ENCODE measurements around the gene TASL.
"Not testable (repeated sequence)": the region's sequence is repeated elsewhere in the genome, so short reads cannot be mapped to it uniquely, and the experiment has no call there.

TASL gene

DNA sequence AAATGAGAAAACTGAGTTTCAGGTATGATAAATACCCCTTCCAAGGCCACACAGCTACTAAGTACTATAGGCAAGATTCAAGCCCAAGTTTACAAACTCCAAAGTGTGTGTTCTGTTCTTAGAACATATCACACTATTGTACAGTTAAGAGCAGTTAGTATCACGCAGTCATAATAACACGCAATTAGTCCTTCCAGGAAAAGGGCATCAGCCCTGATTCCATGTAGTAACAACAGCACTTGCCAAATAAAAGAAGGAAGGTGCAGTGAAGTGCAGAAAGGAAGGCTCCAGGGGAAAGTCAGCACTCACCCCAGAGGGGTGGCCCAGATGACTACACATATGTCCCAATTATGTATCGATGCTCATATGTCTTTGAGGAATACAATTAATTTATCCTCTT, 4.4 kb downstream of the TASL start:
- DNase-seq = no peak

DNA sequence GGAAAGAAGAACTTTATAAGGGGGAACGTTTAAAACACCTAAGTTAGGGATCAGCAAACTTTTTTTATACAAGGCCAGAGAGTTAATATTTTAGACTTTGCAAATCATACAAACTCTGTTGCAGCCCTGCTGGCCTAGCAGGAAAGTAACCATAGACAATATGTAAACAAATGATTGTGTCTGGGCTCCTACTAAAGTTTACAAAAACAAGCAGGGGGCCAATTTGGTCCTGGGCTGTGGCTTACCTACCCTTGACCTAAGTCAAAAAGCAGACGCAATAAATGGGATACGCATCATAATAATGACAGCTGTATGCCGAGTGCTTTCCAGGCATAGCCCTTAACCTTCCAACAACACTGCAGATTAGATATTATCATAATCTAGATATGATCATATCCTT, 4.9 kb downstream of the TASL start:
- no peak for DNase-seq

DNA sequence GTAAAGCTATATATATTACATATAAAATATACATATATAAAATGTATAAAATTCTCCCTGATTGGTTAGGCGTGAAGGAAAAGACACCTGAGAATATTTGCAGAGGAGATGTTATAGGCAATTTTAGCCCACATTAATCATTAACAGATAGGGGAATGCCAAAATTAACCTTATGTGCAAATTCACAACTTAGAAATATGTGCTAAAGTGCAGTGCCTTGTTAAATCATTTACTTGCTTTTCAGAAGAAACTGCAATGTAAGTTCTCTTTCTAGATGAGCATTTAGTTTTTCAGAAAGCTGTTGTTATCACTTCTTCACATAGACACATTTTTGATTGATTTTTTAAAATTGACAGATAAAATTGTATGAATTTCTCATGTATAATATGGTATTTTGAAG, 5.6 kb downstream of the TASL start:
- DNase-seq = no peak

DNA sequence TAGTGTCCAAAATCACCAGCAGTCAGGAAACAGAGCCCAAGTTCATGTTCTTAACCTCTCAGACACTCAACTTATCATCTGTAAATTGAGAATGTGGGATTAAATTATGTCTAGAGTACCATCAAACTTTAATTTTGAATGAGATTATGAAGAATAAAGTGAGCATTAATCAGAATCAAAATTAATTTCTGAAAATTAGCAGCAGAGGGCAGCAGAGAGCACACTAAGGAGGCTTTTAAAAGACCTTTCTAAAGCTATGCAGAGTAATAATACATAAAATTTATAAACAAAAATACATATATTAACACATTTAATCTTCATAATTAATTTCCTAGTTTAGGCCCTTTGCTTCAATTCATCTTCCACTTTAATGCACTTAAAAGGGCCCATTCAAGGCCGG, 7.1 kb downstream of the TASL start:
- peak; percentile 0 for DNase-seq

GRCh38 chrX:30568136-30568535, 9.4 kb downstream of the TASL start:
- no peak for DNase-seq

GRCh38 chrX:30563070-30563469, 14.5 kb downstream of the TASL start:
- not testable (repeated sequence) for DNase-seq

DNA sequence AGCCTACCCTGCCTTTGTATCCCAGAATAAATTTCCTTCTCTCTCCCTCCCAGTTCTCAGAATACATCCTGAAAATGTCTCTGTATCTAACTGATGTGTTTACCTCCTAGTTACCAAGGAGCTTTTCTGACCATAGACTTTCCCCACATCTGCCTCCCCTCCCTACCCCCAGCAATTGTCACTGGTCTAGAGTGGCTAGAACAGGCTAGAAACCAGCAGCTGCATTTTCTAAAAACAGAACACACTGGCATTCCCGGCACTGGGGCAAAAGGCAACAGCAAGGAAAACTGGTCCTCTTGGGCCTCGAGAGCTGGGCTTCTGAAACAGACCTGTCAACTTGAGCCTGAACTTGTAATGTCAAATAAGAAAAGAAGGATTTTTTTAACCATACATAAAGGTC, 16.4 kb downstream of the TASL start:
- DNase-seq = no peak

DNA sequence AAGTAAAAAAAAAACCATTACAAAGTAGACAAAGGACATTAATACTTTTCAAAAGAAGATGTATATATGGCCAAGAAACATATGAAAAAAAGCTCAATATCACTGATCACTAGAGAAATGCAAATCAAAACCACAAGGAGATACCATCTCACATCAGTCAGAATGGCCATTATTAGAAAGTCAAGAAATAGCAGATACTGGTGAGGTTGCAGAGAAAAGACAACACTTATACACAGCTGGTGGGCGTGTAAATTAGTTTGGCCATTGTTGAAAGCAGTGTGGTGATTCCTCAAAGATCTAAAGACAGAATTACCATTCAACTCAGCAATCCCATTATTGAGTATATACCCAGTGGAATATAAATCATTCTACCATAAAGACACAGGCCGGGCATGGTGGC, 39.3 kb downstream of the TASL start:
- DNase-seq = no peak

DNA sequence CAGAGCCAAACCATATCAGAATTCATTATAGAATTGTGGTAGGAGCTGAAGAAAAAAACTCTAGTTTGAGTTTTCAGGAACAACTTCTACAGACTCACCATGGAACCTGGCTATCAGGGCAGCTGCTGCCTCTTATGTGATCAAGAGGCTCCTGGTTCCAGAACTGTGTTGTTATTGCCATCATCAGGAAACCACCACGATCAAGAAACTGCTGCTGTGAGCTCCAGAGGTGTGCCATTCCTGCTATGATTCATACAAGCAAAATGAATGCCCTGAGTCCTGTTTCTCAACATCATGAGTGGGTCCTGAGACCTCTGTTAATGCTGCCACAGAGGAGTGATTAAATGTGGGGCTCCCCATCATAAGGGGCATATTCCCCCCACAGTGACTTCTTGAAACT, 43.7 kb downstream of the TASL start:
- DNase-seq = no peak

- DNase-seq = no peak
These were observed 44.3 kb downstream of the TASL start for GRCh38 chrX:30533266-30533665.

DNA sequence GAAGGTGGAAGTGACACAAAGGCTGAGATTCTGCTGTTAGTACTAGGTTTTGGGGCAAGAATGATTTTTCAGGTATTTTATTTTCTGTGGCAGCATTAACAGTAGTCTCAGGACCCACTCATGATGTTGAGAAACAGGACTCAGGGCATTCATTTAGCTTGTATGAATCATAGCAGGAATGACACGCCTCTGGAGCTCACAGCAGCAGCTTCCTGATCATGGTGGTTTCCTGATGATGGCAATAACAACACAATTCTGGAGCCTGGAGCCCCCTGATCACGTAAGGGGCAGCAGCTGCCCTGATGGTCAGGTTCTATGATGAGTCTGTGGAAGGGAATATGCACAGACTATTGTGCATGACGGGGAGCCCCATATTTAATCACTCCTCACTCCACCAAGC, 47.0 kb downstream of the TASL start:
- no peak for DNase-seq

DNA sequence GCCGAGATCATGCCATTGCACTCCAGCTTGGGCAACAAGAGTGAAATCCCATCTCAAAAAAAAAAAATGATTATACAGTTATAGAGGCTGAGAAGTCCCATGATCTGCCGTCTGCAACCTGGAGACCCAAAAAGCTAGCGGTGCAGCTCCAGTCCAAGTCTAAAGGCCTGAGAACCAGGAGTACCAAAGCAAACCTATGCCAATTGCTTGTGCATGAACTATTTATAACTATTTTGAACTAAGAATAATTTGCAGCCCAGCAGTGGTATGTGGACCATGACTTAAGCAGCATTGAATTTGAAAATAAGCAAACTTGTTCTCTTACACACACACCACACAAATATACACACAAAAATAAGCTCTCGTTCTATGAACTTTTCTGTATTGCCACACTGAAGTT, 51.8 kb downstream of the TASL start:
- no peak for DNase-seq

GRCh38 chrX:30521440-30522182, 56.0 kb downstream of the TASL start:
- no peak for DNase-seq

GRCh38 chrX:30513284-30513683, 64.3 kb downstream of the TASL start:
- no peak for DNase-seq

All from NCI-H1105 treated with DMSO at 0.1 percent for 48 hours (cell line).